Heart left ventricle (tissue), 16 donors: Measurements from ENCODE around the gene COL6A1. TPM values are rescaled to one million over a fixed set of nuclear protein-coding genes. Genes with fewer than 3 reads are reported as not detected.

Experiments
- ATAC-seq, 4 donors: fragments of 200-7000 bp; cut with Tn5 transposase; one replicate each; pipeline ENCODE4 v1.9.1; 2020 to 2022; ENCODE audit warnings: moderate library complexity in 4 of 4, mild to moderate bottlenecking in 3 of 4, moderate number of reproducible peaks in 1 of 4
- DNase-seq, 5 donors: peaks; one replicate each; pipeline ENCODE4 v3.0.0-alpha.2; 2020
- H3K27ac ChIP-seq, 12 donors: fragments of 200-600 bp; sonication (generic) in 4 of 12; one replicate each; pipeline versions ENCODE4 v1.5.0 to v1.8.0; 2016 to 2022; ENCODE audit warnings: mild to moderate bottlenecking in 2 of 12
- H3K27me3 ChIP-seq, 9 donors: fragments of 200-600 bp; sonication (generic) in 2 of 9; one replicate each; pipeline versions ENCODE4 v1.5.1 to v1.8.0; 2016 to 2022; ENCODE audit warnings: mild to moderate bottlenecking in 3 of 9
- H3K36me3 ChIP-seq, 9 donors: fragments of 200-600 bp; sonication (generic) in 2 of 9; one replicate each; pipeline versions ENCODE4 v1.5.0 to v1.8.0; 2018 to 2022; ENCODE audit warnings: mild to moderate bottlenecking in 2 of 9
- H3K4me1 ChIP-seq, 12 donors: fragments of 200-600 bp; sonication (generic) in 4 of 12; one replicate each; pipeline versions ENCODE4 v1.5.0 to v1.8.0; 2016 to 2022; ENCODE audit warnings: mild to moderate bottlenecking in 3 of 12
- H3K4me3 ChIP-seq, 12 donors: fragments of 200-600 bp; sonication (generic) in 4 of 12; one replicate each; pipeline versions ENCODE4 v1.5.0 to v1.8.0; 2017 to 2022; ENCODE audit warnings: mild to moderate bottlenecking in 9 of 12, moderate library complexity in 4 of 12
- H3K9me3 ChIP-seq, 12 donors: fragments of 200-600 bp; sonication (generic) in 4 of 12; one replicate each; pipeline versions ENCODE4 v1.5.0 to v1.8.0; 2016 to 2022; ENCODE audit warnings: mild to moderate bottlenecking in 1 of 12
- POLR2A ChIP-seq, 2 donors: fragments of 450-650 bp; IDR thresholded peaks; one replicate each; pipeline ENCODE4 v1.6.1; 2017; ENCODE audit warnings: antibody characterized with exemption in 2 of 2, mild to moderate bottlenecking in 2 of 2, moderate library complexity in 2 of 2
- WGBS, 4 donors: extraction: QIAGEN DNeasy Blood & Tissue Kit in 2 of 4; methylation state at CpG; one replicate each; pipeline versions ENCODE4 v1.1.5 to v1.1.7; 2013 to 2018; 5-methylcytosine and 5-hydroxymethylcytosine counted together
- intact Hi-C, 10 donors: fragments of 100-400 bp; cut with DNase I; formaldehyde crosslinking; loops; one replicate each; pipeline versions ENCODE4 v1.11.1 to v1.14.2; 2022
- polyA plus RNA-seq, 2 donors: library from polyadenylated mRNA; stranded (reverse); fragments of 200-250 nt; gene quantifications; one replicate each; pipeline ENCODE4 v1.2.3, GENCODE V29; 2013
- total RNA-seq, 9 donors: library from RNA; depleted of rRNA in 2 of 9; stranded (reverse); fragments of >200 nt in 2 of 9; fragmentation: NEBNext Ultra II Directional in 3 of 9; extraction: Animal tissue kit (Norgen Biotek cat#: 25700) in 3 of 9; gene quantifications; one replicate each; pipeline versions ENCODE4 v1.1.0 to v1.2.4, GENCODE V29; 2016 to 2023
- TF ChIP-seq, protein P1 (sequence below), 12 donors: fragments of 200-600 bp; sonication (generic) in 4 of 12; IDR thresholded peaks; one replicate each; pipeline versions ENCODE4 v1.5.0 to v1.8.0; 2018 to 2022; ENCODE audit warnings: antibody characterized with exemption in 12 of 12, mild to moderate bottlenecking in 5 of 12
- donor health status: ischemic (EF 13 %, LVEDD 7.1; RV severe dilation, severe dysfunction).
- donor health status: healthy with polysubstance abuse.
- donor health status: DM: no; HTN: yes; CAD: no.
- donor health status: DM: no; HTN: no; CAD: no.
- donor health status: ischemic (EF 25% LVEDD 6.9; RV normal size, moderate dysfunction).
- donor health status: ischemic (EF 25% LVEDD 5.7; RV mildly dilated, moderate dysfunction).
- donor health status: healthy.
- donor health status: DM: yes; HTN: yes; CAD: no.
- donor health status: ischemic (EF 35%, LVEDD 5.7; RV mildly dilated, moderate dysfunction).
- donor health status: nonischemic (EF 11% LVEDD 7.7; RV severe dilation, severe dysfunction).
- donor health status: DM: yes; HTN: yes; CAD: no.
- donor health status: PGD.
- donor health status: ischemic (EF 29% LVEDD 5.4; RV normal size, mild dysfunction).
- donor health status: nonischemic (EF 23%, LVEDD 6.1; RV moderate dilation, normal function).

The COL6A1 gene
- total and polyA plus RNA-seq, 11 donors = 92.4 to 385 (median 149) TPM

- Histone ChIP-seq H3K36me3 (no peaks in the 10 kb centered on the region), H3K9me3 (peaks cover 0 to 3% (median 0%) of the 10 kb centered on the region in 12 donors), H3K4me3 (no peak overlapping the region), H3K27ac (peak overlapping the region in 2 of 12 donors; percentile 27 to 86), H3K4me1 (peaks cover 0 to 10% (median 0%) of the 10 kb centered on the region in 12 donors), H3K27me3 (no peaks in the 10 kb centered on the region)
- no peak for DNase-seq
- 78 to 83% (median 79%) methylated on average over 3 of the region's 3 CpGs for WGBS, 4 donors
- no peak for ATAC-seq
- no peak for TF ChIP-seq POLR2A (IDR thresholded peaks at IDR 0.05)
- TF ChIP-seq, protein P1, sequence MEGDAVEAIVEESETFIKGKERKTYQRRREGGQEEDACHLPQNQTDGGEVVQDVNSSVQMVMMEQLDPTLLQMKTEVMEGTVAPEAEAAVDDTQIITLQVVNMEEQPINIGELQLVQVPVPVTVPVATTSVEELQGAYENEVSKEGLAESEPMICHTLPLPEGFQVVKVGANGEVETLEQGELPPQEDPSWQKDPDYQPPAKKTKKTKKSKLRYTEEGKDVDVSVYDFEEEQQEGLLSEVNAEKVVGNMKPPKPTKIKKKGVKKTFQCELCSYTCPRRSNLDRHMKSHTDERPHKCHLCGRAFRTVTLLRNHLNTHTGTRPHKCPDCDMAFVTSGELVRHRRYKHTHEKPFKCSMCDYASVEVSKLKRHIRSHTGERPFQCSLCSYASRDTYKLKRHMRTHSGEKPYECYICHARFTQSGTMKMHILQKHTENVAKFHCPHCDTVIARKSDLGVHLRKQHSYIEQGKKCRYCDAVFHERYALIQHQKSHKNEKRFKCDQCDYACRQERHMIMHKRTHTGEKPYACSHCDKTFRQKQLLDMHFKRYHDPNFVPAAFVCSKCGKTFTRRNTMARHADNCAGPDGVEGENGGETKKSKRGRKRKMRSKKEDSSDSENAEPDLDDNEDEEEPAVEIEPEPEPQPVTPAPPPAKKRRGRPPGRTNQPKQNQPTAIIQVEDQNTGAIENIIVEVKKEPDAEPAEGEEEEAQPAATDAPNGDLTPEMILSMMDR (IDR thresholded peaks at IDR 0.05) = no peak
- intact Hi-C loops = loop anchor here in 1 of 10 donors (10.0 kb wide), 1 partner anchor 71 kb away; the partner anchor contains the start of gene COL6A2
These were observed 42.6 kb downstream of the COL6A1 start for GRCh38 chr21:46024141-46024540.

GRCh38 chr21:46025113-46025770 is 43.7 kb downstream of the COL6A1 start:
- Histone ChIP-seq H3K27me3 (no peaks in the 10 kb centered on the region), H3K4me1 (peaks cover 0 to 11% (median 0%) of the 10 kb centered on the region in 12 donors), H3K9me3 (peaks cover 0 to 13% (median 4%) of the 10 kb centered on the region in 12 donors), H3K4me3 (no peak overlapping the region), H3K36me3 (no peaks in the 10 kb centered on the region), H3K27ac (peak overlapping the region in 2 of 12 donors; percentile 34 to 86)
- TF ChIP-seq, protein P1 (IDR thresholded peaks at IDR 0.05) = no peak
- no peak for TF ChIP-seq POLR2A (IDR thresholded peaks at IDR 0.05)
- DNase-seq (no peak), ATAC-seq (no peak)
- intact Hi-C loops = loop anchor here in 1 of 10 donors (10.0 kb wide), 1 partner anchor 70 kb away; the partner anchor contains the start of gene COL6A2
- WGBS, 4 donors = 46 to 60% (median 50%) methylated on average over 2 of the region's 2 CpGs

DNA sequence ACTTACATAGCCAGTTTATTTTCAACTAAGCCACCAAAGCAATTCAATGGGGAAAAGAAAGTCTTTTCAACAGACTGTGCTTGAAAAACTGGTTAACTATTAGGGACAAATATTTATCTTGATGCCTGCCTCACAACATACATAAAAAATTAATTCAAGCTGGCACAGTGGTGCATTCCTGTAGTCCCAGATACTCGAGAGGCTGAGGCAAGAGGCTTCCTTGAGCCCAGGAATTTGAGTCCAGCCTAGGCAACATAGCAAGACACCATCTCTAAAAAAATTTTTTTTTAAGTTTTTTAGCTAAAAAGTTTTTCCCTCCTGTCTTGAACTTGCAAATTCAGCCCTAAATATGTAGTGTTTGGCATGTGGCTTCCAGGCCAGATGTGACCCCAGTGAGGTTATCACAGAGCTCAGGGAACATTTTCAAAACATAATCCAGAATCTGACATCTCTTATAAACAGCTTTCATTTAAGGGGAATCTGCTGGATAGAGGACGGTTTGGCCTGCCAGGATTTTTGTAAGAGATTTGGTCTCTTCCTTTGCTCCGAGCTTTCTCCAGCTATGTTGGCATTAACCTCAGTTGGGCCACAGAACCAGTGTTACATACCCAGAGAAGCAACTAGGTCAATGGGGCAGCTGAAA is 46.4 kb downstream of the COL6A1 start:
- H3K27me3 ChIP-seq = no peaks in the 10 kb centered on the region
- TF ChIP-seq, protein P1 (IDR thresholded peaks at IDR 0.05) = no peak
- no peak for TF ChIP-seq POLR2A (IDR thresholded peaks at IDR 0.05)
- intact Hi-C loops = loop anchor here in 1 of 10 donors (10.0 kb wide), 1 partner anchor 67 kb away; the partner anchor contains the start of gene COL6A2
- no peaks in the 10 kb centered on the region for H3K36me3 ChIP-seq
- 52 to 65% (median 57%) methylated on average over 3 of the region's 3 CpGs for WGBS, 4 donors
- ATAC-seq (peak; percentile 24 to 79 (median 74)), DNase-seq (peak in 3 of 5 donors; percentile 32 to 70 (median 43))
- no peak overlapping the region for H3K4me3 ChIP-seq
- peaks cover 0 to 14% (median 4%) of the 10 kb centered on the region in 12 donors for H3K9me3 ChIP-seq
- peak overlapping the region; percentile 11 to 86 (median 48) for H3K27ac ChIP-seq
- H3K4me1 ChIP-seq = peaks cover 0 to 11% (median 0%) of the 10 kb centered on the region in 12 donors

- DNase-seq (no peak), ATAC-seq (peak; percentile 45 to 80 (median 67))
- TF ChIP-seq, protein P1 (IDR thresholded peaks at IDR 0.05) = no peak
- no peak for TF ChIP-seq POLR2A (IDR thresholded peaks at IDR 0.05)
- intact Hi-C loops = loop anchor here in 1 of 10 donors (10.0 kb wide), 1 partner anchor 66 kb away; the partner anchor contains the start of gene COL6A2
- H3K9me3 ChIP-seq = peaks cover 0 to 14% (median 4%) of the 10 kb centered on the region in 12 donors
- no peak overlapping the region for H3K4me3 ChIP-seq
- H3K4me1 ChIP-seq = peaks cover 0 to 11% (median 0%) of the 10 kb centered on the region in 12 donors
- WGBS, 4 donors = 63 to 83% (median 76%) methylated on average over 1 of the region's 1 CpG
- H3K27me3 ChIP-seq = no peaks in the 10 kb centered on the region
- peak overlapping the region in 11 of 12 donors; percentile 11 to 86 (median 51) for H3K27ac ChIP-seq
- H3K36me3 ChIP-seq = no peaks in the 10 kb centered on the region
These were observed 47.1 kb downstream of the COL6A1 start for GRCh38 chr21:46028573-46029091.
